HEK293T (cell line): ENCODE measurements around the gene STXBP3.

ENCODE experiments used
- CTCF ChIA-PET: fragments of 350-600 bp; formaldehyde crosslinking; extraction: SDS; loops from one replicate; lab custom pipeline; 2021; ENCODE audit warnings: antibody characterized with exemption, inconsistent platforms; lab: Yijun Ruan, JAX
- POLR2A ChIA-PET: fragments of 350-600 bp; formaldehyde crosslinking; extraction: SDS; loops from one replicate; lab custom pipeline; 2020; ENCODE audit warnings: antibody characterized with exemption, inconsistent platforms; lab: Yijun Ruan, JAX
- DNase-seq: peaks from one replicate; pipeline ENCODE4 v3.0.0; 2012; ENCODE audit warnings: mixed read lengths; ENCODE audit errors: extremely low spot score
- ARNT ChIP-seq: fragments of 450-650 bp; IDR thresholded peaks from 2 replicates; pipeline ENCODE4 v1.6.1; 2017; ENCODE audit warnings: mild to moderate bottlenecking
- BHLHE40 ChIP-seq: fragments of 450-650 bp; IDR thresholded peaks from 2 replicates; pipeline ENCODE4 v1.6.1; 2016; ENCODE audit warnings: mild to moderate bottlenecking, moderate library complexity, borderline replicate concordance
- CTBP1 ChIP-seq: fragments of 450-650 bp; IDR thresholded peaks from 2 replicates; pipeline ENCODE4 v1.6.1; 2016; ENCODE audit warnings: borderline replicate concordance
- ELF4 ChIP-seq: fragments of 450-650 bp; IDR thresholded peaks from 2 replicates; pipeline ENCODE4 v1.6.1; 2017; ENCODE audit warnings: antibody characterized with exemption
- FOXA1 ChIP-seq: fragments of 450-650 bp; IDR thresholded peaks from 2 replicates; pipeline ENCODE4 v1.6.1; 2016; ENCODE audit warnings: mild to moderate bottlenecking
- FOXK2 ChIP-seq: fragments of 450-650 bp; IDR thresholded peaks from 2 replicates; pipeline ENCODE4 v1.6.1; 2016; ENCODE audit warnings: mild to moderate bottlenecking
- FOXM1 ChIP-seq: fragments of 450-650 bp; IDR thresholded peaks from 2 replicates; pipeline ENCODE4 v1.6.1; 2017; ENCODE audit warnings: mild to moderate bottlenecking, borderline replicate concordance
- HDGF ChIP-seq: fragments of 450-650 bp; IDR thresholded peaks from 2 replicates; pipeline ENCODE4 v1.6.1; 2017; ENCODE audit warnings: antibody characterized with exemption, borderline replicate concordance
- L3MBTL2 ChIP-seq: fragments of 450-650 bp; conservative IDR thresholded peaks from 2 replicates; pipeline ENCODE4 v1.6.1; 2016; ENCODE audit warnings: mild to moderate bottlenecking
- LEF1 ChIP-seq: fragments of 450-650 bp; IDR thresholded peaks from 2 replicates; pipeline ENCODE4 v1.6.1; 2017; ENCODE audit warnings: mild to moderate bottlenecking, borderline replicate concordance
- NFRKB ChIP-seq: fragments of 450-650 bp; IDR thresholded peaks from 2 replicates; pipeline ENCODE4 v1.6.1; 2016; ENCODE audit warnings: mild to moderate bottlenecking, moderate library complexity
- PKNOX1 ChIP-seq: fragments of 450-650 bp; IDR thresholded peaks from 2 replicates; pipeline ENCODE4 v1.6.1; 2016
- SP1 ChIP-seq: fragments of 450-650 bp; IDR thresholded peaks from 2 replicates; pipeline ENCODE4 v1.6.1; 2017
- SUZ12 ChIP-seq: fragments of 450-650 bp; IDR thresholded peaks from 2 replicates; pipeline ENCODE4 v1.6.1; 2016; ENCODE audit warnings: mild to moderate bottlenecking
- TARDBP ChIP-seq: fragments of 450-650 bp; IDR thresholded peaks from 2 replicates; pipeline ENCODE4 v1.6.1; 2016
- ZNF384 ChIP-seq: fragments of 450-650 bp; IDR thresholded peaks from 2 replicates; pipeline ENCODE4 v1.6.1; 2016

STXBP3 gene

DNA sequence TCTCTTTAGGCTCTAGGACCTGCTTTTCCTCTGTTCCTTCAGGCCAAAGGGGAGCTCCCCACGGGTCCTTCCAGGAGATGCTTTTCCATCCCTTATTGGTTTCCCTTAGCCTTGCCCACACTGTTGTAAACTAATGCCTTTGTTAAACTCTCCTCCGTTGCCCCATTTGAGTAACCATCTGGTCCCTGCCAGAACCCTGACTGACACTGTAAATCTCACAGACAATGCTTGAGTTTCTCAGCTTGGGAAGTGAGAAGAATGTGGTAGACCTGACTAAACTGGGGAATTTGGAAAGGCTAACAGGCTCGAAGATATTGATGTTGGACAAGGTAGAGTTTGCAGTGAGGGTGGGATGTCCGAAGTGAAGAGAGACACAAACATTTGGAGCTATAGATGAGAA lies 99.0 kb downstream of the STXBP3 start:
- POLR2A ChIA-PET = interaction anchor here (1.5 kb wide), 1 partner anchor 15 kb away, joined by 3 read pairs; no protein-coding TSS in a partner anchor
- CTCF ChIA-PET = interaction anchor here (0.7 kb wide), 1 partner anchor 20 kb away, joined by 4 read pairs; no protein-coding TSS in a partner anchor
- TF ChIP-seq L3MBTL2 (no peak), LEF1 (no peak), HDGF (no peak)
- DNase-seq = no peak

DNA sequence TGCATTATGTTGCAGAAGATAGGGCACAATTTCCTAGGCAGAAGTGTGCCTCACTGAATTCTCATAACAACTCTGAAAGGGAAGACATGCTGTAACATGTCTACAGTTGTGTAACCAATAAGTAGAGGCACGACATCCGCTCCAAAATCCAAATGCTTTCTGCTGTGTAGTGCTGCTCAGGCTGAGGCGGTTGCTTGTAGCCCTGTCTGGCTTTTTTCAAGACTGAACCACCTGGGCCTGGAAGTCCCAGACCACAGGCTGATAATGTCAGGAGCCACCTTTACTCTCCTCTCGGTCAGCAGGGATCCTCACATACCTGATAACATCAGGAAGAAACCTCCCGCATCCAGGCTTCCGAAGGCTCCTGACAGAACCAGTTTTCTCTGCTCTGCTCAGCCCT lies 99.5 kb downstream of the STXBP3 start:
- TF ChIP-seq TARDBP = no peak
- TF ChIP-seq SP1 = no peak
- no peak for TF ChIP-seq SUZ12
- TF ChIP-seq ZNF384 = no peak
- no peak for TF ChIP-seq L3MBTL2
- TF ChIP-seq LEF1 = no peak
- no peak for TF ChIP-seq CTBP1
- CTCF ChIA-PET = interaction anchor here (0.7 kb wide), 1 partner anchor 19 kb away, joined by 4 read pairs; no protein-coding TSS in a partner anchor
- POLR2A ChIA-PET = interaction anchor here (1.5 kb wide), 1 partner anchor 16 kb away, joined by 3 read pairs; no protein-coding TSS in a partner anchor
- no peak for DNase-seq

- DNase-seq = no peak
- ChIA-PET POLR2A (no interaction called here), CTCF (no interaction called here)
- no peak for TF ChIP-seq SP1
- no peak for TF ChIP-seq BHLHE40
- no peak for TF ChIP-seq LEF1
- no peak for TF ChIP-seq ZNF384
- TF ChIP-seq TARDBP = no peak
Observed at GRCh38 chr1:108847494-108847893, 101.0 kb downstream of the STXBP3 start.

DNA sequence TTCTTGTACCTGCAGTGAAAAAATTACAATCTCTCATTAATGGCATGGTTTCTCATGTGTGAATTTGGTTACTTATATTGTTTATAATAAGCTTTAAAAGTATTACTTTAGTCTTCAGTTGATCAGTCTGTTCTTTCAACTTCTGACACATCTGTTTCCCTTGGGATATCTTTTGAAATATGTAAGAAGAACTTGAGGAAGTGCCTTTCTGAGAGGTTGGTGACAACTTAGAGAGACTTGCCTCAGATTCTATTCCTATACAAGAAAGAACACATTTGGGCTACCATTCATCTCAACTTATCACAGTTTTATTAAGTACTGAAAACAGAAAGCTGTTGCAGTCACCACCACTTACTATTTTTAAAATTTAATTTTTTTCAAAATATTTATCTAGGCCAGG lies 102.3 kb downstream of the STXBP3 start:
- POLR2A ChIA-PET = no interaction called here
- TF ChIP-seq FOXK2 (no peak), SP1 (no peak), TARDBP (no peak), PKNOX1 (no peak), ARNT (no peak), HDGF (no peak), NFRKB (no peak), ZNF384 (no peak), ELF4 (no peak), FOXA1 (no peak), BHLHE40 (no peak), L3MBTL2 (no peak), FOXM1 (no peak), SUZ12 (no peak), LEF1 (no peak), CTBP1 (no peak)

GRCh38 chr1:108850929-108851328 lies 104.5 kb downstream of the STXBP3 start:
- ChIA-PET POLR2A (no interaction called here), CTCF (interaction anchor here (0.6 kb wide), 1 partner anchor 207 kb away, joined by 3 read pairs; no protein-coding TSS in a partner anchor)
- DNase-seq = no peak
- TF ChIP-seq L3MBTL2 (no peak), ELF4 (no peak), ARNT (no peak), LEF1 (no peak), ZNF384 (no peak), FOXK2 (no peak), NFRKB (no peak), BHLHE40 (no peak), SUZ12 (no peak)

More for the DNA sequence above, 102.3 kb downstream of the STXBP3 start:
- DNase-seq = no peak
- CTCF ChIA-PET = interaction anchor here (1.3 kb wide), 1 partner anchor 20 kb away, joined by 3 read pairs; no protein-coding TSS in a partner anchor

- no peak for TF ChIP-seq ELF4
- no peak for TF ChIP-seq ARNT
- TF ChIP-seq SUZ12 = no peak
- no peak for TF ChIP-seq BHLHE40
- no peak for TF ChIP-seq TARDBP
- no peak for TF ChIP-seq L3MBTL2
- no peak for TF ChIP-seq PKNOX1
- no peak for TF ChIP-seq HDGF
- TF ChIP-seq FOXM1 = no peak
- DNase-seq = no peak
- CTCF ChIA-PET = interaction anchor here (0.6 kb wide), 1 partner anchor 208 kb away, joined by 3 read pairs; no protein-coding TSS in a partner anchor
- POLR2A ChIA-PET = interaction anchor here (1.0 to 1.3 kb wide), 2 partner anchors 11 to 25 kb away, joined by 3 to 4 read pairs; partner anchors contain the start of gene GPSM2
Observed at GRCh38 chr1:108851567-108851966, 105.1 kb downstream of the STXBP3 start.

DNA sequence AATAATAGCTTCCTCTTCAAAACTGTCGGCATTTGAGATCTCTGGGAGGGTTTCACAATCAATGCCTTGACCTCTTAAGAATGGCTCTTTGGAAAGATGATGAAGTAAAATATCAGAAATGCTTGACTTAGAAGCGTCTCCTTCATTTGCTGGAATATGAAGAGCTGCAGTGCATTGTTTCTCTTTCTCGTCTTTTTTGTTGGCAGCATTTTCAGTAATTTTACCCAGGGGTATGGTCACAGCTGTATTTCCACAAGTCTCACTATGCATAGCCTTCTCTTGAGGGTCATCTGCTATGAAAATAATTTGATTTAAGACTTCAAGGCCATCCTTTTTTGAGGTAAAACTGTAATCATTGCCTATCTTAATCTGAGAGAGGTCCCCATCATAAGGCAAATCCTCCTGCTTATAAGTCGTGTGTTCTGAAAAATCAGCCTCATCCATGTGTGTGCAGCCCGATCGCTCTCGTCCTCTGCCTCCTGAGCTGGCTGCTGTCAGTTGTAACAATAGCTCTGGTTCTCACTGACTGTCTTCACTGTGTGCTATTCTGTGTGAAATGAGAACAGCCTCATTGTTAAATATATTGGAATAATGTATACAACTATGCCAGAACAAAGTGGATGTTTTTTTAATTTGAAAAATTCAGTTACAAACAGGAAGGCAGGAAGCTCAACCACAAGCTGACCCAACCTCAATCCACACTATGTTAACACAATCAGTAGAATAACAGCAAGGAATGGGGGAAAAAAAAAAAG lies 105.9 kb downstream of the STXBP3 start:
- no peak for DNase-seq
- TF ChIP-seq BHLHE40 (no peak), SP1 (no peak), LEF1 (no peak), L3MBTL2 (no peak), FOXK2 (no peak), ELF4 (no peak), NFRKB (no peak)
- ChIA-PET CTCF (no interaction called here), POLR2A (interaction anchor here (0.6 to 1.3 kb wide), 3 partner anchors 11 to 359 kb away, joined by 3 to 4 read pairs (median 3); partner anchors contain the start of gene GPSM2)
